Parathyroid adenoma (tissue), 2 donors: ENCODE measurements around the gene DUSP16.

ENCODE experiments used
- H2AFZ ChIP-seq: fragments of 300-600 bp; sonication (generic); one replicate; pipeline ENCODE4 v1.7.0; 2017; ENCODE audit warnings: antibody characterized with exemption, mild to moderate bottlenecking
- H3K27ac ChIP-seq: fragments of 300-600 bp; sonication (generic); one replicate; pipeline ENCODE4 v1.7.0; 2017
- H3K27me3 ChIP-seq: fragments of 300-600 bp; sonication (generic); one replicate; pipeline ENCODE4 v1.7.0; 2017; ENCODE audit warnings: low read length; ENCODE audit not compliant: control insufficient read depth, insufficient read depth
- H3K36me3 ChIP-seq: fragments of 300-600 bp; sonication (generic); one replicate; pipeline ENCODE4 v1.7.0; 2017; ENCODE audit warnings: low read length; ENCODE audit not compliant: control insufficient read depth, insufficient read depth
- H3K4me1 ChIP-seq: fragments of 300-600 bp; sonication (generic); one replicate; pipeline ENCODE4 v1.7.0; 2017; ENCODE audit warnings: control low read depth
- H3K4me2 ChIP-seq: fragments of 300-600 bp; sonication (generic); one replicate; pipeline ENCODE4 v1.7.0; 2017; ENCODE audit warnings: low read length
- H3K4me3 ChIP-seq: fragments of 300-600 bp; sonication (generic); one replicate; pipeline ENCODE4 v1.7.0; 2017; ENCODE audit warnings: low read depth, low read length
- H3K79me2 ChIP-seq: fragments of 300-600 bp; sonication (generic); one replicate; pipeline ENCODE4 v1.7.0; 2017; ENCODE audit warnings: control low read depth
- H3K9ac ChIP-seq: fragments of 300-600 bp; sonication (generic); one replicate; pipeline ENCODE4 v1.7.0; 2017; ENCODE audit warnings: mild to moderate bottlenecking
- H3K9me3 ChIP-seq: fragments of 300-600 bp; sonication (generic); one replicate; pipeline ENCODE4 v1.7.0; 2017; ENCODE audit warnings: low read length; ENCODE audit not compliant: control insufficient read depth
- CTCF ChIP-seq: fragments of 300-600 bp; sonication (generic); IDR thresholded peaks from one replicate; pipeline ENCODE4 v1.7.0; 2017; ENCODE audit warnings: antibody characterized with exemption, mild to moderate bottlenecking
- donor health status: primary hyperparathyroidism.

DUSP16 gene

GRCh38 chr12:12488823-12489550 is 73.7 kb downstream of the DUSP16 start:
- Histone ChIP-seq H3K4me1 (peaks cover 7% of the 10 kb centered on the region), H3K36me3 (no peaks in the 10 kb centered on the region), H3K9me3 (no peaks in the 10 kb centered on the region), H3K4me3 (no peak overlapping the region), H2AFZ (no peak overlapping the region), H3K9ac (no peak overlapping the region), H3K27ac (no peak overlapping the region), H3K79me2 (peaks cover 12% of the 10 kb centered on the region), H3K4me2 (no peak overlapping the region), H3K27me3 (no peaks in the 10 kb centered on the region)
- TF ChIP-seq CTCF, result no peak

- Histone ChIP-seq H3K9me3 (no peaks in the 10 kb centered on the region), H3K27ac (no peak overlapping the region), H2AFZ (no peak overlapping the region), H3K36me3 (no peaks in the 10 kb centered on the region), H3K4me1 (peaks cover 7% of the 10 kb centered on the region), H3K27me3 (no peaks in the 10 kb centered on the region), H3K4me3 (no peak overlapping the region), H3K4me2 (no peak overlapping the region), H3K79me2 (peaks cover 8% of the 10 kb centered on the region), H3K9ac (no peak overlapping the region)
- TF ChIP-seq CTCF, result no peak
These were observed 74.4 kb downstream of the DUSP16 start for GRCh38 chr12:12488296-12488695.

GRCh38 chr12:12487490-12487889 is 75.2 kb downstream of the DUSP16 start:
- Histone ChIP-seq H3K27ac (no peak overlapping the region), H3K4me2 (no peak overlapping the region), H3K79me2 (peaks cover 4% of the 10 kb centered on the region), H3K4me3 (no peak overlapping the region), H2AFZ (no peak overlapping the region), H3K9me3 (no peaks in the 10 kb centered on the region), H3K36me3 (no peaks in the 10 kb centered on the region), H3K27me3 (no peaks in the 10 kb centered on the region), H3K9ac (no peak overlapping the region), H3K4me1 (peaks cover 7% of the 10 kb centered on the region)
- no peak for TF ChIP-seq CTCF

- H3K79me2 ChIP-seq, result peaks cover 2% of the 10 kb centered on the region
- H3K4me2 ChIP-seq, result no peak overlapping the region
- H3K27ac ChIP-seq, result no peak overlapping the region
- H3K9ac ChIP-seq, result no peak overlapping the region
- H3K36me3 ChIP-seq, result no peaks in the 10 kb centered on the region
- TF ChIP-seq CTCF, result no peak
- no peaks in the 10 kb centered on the region for H3K9me3 ChIP-seq
- H2AFZ ChIP-seq, result no peak overlapping the region
- H3K4me3 ChIP-seq, result no peak overlapping the region
- H3K4me1 ChIP-seq, result peaks cover 7% of the 10 kb centered on the region
- no peaks in the 10 kb centered on the region for H3K27me3 ChIP-seq
These were observed 75.9 kb downstream of the DUSP16 start for GRCh38 chr12:12486661-12487240.

GRCh38 chr12:12483438-12483837 is 79.2 kb downstream of the DUSP16 start:
- Histone ChIP-seq H3K36me3 (no peaks in the 10 kb centered on the region), H3K4me2 (no peak overlapping the region), H3K4me1 (no peaks in the 10 kb centered on the region), H3K4me3 (no peak overlapping the region), H3K79me2 (no peaks in the 10 kb centered on the region), H2AFZ (no peak overlapping the region), H3K27ac (no peak overlapping the region), H3K9ac (no peak overlapping the region), H3K27me3 (no peaks in the 10 kb centered on the region), H3K9me3 (no peaks in the 10 kb centered on the region)
- no peak for TF ChIP-seq CTCF
